Left forelimb (tissue), 1 donor: Measurements from ENCODE around the gene TENT4A.
"Not testable (repeated sequence)": the region's sequence is repeated elsewhere in the genome, so short reads cannot be mapped to it uniquely, and the experiment has no call there.

Experiments used
- DNase-seq: peaks from one replicate; pipeline ENCODE4 v3.0.0-alpha.2; 2018; ENCODE audit warnings: low spot score

The TENT4A gene

DNA sequence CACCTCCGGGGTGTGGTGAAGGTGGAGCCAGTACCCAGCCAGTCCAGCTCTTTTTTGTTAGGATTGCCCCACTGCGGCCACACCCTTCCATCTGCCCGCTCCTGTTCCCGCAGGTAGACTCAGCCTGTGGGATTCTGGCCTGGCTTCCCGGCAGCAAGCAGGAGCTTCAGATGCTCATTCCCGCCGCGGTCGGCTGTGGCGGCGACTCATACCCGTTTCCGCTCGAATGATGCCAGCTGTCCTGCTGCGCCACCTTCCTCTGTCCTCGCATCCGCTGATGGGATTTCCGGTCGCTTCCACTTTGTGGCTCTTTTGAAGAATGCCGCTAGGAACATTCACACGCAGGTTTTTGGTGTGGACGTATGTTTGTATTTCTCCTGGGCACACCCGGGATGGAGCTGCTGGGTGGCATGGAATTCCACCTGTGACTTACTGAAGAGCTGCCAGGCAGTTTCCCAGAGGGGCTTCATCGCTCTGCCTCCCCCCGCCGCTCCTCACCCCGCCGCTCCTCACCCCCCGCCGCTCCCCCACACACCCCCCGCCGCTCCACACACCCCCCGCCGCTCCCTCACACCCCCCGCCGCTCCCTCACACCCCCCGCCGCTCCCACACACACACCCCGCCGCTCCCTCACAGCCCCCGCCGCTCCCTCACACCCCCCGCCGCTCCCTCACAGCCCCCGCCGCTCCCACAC, 60.3 kb downstream of the TENT4A start:
- no peak for DNase-seq

DNA sequence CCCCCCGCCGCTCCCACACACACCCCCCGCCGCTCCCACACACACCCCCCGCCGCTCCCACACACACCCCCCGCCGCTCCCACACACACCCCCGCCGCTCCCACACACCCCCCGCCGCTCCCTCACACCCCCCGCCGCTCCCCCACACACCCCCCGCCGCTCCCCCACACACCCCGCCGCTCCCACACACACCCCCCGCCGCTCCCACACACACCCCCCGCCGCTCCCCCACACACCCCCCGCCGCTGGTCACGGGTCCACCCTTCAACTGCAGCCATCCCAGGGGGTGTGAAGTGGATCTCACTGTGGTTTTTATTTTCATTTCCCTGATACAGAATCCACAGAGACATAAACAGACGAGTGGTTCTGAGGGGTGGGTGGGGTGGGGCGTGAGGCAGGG, 61.0 kb downstream of the TENT4A start:
- not testable (repeated sequence) for DNase-seq

DNA sequence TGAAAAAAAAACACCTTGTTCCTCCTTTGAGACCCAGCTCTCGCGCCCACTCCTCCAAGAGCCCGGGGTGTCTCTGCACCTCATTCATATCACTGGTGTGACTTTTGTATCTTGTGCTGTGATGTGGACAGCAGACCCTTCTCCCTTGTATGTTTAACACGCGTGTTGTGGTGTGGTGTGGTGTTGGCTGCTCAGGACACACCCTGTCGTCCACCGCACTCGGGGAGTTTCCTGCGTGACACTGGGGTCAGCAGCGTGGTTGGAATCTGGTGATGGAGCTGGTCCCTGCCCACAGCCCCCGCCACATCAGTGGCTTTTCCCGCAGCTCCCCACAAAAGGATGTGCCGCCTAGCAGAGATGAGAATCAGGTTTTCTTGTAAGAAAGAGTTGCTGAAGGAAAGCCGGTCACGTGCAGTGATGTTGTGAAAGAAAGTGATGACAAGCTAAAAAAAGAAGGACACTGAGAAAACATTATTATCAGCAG, 61.5 kb downstream of the TENT4A start:
- no peak for DNase-seq

DNA sequence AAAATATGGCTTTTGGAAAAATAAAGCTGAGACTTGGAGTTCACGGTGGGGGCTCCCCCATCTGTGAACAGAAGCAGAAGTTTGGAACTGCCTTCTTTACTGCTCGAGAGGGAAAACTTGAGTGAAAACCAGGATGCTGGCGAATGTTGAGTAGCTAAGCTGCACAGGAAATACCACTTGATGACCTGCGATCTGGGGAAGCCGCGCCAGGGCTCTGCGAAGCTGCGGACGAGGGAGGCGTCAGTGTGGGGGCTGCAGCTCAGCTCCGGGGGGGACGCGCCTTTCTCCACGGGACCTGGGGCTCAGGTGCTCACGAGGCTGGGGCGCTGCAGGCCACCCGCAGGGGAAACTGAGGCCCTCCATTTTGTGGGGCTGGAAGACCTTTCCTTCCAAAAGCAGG, 62.3 kb downstream of the TENT4A start:
- no peak for DNase-seq

DNA sequence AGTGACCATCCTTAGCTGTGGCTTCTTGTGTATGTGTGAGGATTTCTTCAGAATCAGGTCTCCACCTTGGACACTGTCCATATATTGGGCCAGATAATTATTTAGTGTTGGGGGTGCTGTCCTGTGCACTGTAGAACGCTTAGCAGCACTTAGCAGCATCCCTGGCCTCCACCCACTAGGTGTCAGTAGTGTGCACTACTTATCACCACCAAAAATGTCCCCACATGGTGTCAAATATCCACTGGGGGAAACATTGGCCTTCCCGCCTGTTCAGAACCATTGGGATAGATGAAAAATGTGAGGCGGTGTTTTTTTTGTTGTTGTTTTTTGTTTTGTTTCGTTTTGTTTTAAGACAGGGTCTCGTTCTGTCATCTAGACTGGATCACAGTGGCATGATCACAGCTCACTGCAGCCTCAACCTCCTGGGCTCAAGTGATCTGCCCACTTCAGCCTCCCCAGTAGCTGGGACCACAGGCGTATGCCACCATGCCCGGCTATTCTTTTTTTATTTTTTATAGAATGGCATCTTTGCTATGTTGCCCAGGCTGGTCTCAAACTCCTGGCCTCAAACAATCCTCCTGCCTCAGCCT, 67.7 kb downstream of the TENT4A start:
- no peak for DNase-seq

DNA sequence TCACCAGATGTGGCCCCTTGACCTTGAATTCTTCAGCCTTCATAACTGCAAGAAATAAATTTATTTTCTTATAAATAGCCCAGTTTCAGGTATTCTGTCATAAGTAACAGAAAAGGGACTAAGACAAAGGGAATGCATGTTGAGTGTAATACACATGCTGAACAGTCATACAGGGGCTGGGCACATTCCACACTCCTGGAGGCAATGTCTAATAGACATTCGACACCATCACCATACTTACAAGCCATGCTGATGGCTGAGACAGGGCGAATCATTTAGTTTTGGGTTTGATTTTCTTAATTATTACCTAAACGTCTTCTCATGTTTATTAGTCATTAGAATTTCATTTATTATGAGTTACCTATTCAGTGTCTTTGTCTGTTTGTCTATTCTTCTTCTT, 68.5 kb downstream of the TENT4A start:
- no peak for DNase-seq

DNA sequence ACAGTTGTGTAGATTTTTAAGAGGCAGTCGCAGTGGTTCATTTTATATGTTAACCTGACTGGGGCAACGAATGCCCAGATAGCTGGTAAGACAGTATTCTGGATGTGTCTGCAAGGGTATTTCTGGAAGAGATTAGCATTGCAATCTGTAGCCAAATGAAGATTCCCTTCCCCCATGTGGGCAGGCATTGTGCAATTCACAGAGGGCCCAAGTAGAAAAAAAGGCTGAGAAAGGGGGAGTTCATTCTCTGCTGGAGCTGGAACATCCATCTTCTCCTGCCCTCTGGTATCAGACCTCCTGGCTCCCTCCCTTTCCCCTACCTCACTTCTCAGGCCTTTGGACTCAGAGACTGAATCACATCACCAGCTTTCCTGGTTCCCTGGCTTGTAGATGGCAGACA, 70.6 kb downstream of the TENT4A start:
- DNase-seq = no peak

DNA sequence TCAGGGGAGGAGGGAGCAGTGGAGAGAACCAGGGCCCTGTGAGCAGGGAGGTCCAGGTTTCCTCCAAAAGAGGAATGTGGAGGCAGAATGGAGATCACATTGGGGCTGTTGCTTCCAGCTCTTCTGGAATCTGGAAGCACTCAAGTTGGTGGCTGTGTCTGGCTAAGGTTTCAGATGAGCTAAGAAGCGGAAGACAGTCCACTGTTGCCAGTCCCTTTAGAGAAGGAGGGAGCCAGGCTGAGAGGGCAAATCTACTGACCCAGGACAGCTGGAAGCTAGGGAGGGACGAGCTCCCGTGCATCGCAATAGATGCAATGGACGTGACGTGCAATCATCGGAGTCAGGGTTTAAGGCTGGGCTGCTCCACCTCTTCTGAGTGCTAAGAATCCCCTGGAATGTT, 71.2 kb downstream of the TENT4A start:
- no peak for DNase-seq

DNA sequence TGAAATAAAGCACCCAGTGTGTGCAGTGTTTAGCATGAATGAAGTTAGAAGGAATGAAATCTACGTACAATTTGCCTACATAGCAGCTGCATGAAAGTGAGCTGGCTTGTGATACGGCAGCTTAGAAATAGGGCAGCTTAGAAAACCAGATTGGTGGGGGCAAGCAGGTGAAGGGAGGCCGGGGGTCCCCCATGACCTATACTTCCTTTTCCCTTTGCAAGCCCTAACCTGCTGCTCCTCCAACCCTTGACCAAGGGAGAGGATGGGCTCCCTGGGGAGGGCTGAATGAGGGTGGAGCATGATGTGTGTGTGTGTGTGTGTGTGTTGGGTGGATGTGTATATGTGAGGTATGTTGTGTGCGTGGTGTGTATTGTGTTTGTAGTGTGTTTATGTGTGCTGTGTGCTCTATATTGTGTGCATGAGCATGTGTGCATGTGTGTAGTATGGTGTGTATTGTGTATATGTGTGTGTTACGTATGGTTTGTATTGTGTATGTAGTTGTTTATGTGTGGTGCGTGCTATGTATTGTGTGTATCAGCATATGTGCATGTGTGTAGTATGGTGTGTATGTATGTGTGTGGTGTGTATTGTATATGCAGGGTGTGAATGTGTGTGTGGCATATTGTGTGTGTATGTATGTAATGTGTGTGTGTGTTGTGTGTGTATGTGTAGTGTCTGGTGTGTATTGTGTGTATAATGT, 72.1 kb downstream of the TENT4A start:
- DNase-seq = no peak

DNA sequence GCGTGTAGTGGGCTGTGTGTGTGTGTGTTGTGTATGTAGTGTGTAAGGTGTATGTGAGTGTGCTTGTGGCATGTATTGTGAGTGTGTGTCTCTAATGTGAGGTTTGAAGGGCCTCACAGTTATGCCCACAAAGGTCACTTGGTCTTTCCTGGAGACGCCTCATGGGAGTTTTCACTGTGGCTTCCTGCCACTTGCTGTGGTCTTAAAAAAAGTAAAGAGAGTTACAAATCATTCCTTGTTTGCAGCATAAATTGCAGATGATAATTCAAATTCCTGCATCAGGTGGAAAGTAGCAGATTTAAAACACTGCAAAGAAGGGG, 72.6 kb downstream of the TENT4A start:
- DNase-seq = no peak

DNA sequence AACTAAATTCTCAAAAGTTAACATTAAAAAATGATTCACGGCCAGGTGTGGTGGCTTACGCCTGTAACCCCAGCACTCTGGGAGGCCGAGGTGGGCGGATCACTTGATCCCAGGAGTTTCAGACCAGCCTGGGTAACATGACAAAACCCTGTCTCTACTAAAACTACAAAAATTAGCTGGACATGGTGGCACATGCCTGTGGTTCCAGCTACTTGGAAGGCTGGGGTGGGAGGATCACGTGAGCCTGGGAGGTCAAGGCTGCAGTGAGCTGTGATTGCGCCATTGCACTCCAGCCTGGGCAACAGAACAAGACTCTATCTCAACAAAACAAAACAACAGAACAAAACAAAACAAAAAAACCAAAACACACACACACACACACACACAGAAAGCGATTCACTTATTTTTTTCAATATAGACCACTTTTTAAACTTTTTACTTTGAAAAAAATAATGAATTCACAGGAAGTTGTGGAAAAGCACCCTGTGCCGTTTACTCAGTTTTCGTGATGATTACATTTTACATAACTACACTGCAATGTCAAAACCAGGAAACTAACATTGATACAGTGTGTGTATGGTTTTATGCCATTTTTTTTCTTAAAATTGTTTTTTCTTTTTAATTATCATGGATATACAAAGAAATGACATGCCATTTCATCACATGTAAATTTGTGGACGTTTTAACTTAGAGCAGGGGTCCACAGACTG, 73.7 kb downstream of the TENT4A start:
- no peak for DNase-seq

DNA sequence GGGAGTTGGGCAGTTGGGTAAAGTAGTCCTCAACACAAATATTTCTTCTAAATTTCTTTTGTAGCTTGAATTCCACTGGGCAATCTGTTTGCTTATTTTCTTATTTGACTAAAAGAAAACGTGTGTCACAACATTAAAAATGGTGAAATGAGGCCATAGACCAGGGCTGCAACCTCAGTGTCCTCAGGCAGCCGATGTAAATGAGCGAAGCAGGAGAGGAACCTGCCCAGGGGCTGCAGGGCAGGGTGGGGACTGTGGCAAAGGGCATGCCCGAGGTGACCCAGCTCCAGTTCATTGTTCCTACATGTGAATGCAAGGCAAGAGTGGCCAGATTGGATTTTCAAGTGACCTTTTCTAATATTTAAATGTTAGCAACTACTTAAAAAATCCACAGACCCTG, 74.7 kb downstream of the TENT4A start:
- no peak for DNase-seq

DNA sequence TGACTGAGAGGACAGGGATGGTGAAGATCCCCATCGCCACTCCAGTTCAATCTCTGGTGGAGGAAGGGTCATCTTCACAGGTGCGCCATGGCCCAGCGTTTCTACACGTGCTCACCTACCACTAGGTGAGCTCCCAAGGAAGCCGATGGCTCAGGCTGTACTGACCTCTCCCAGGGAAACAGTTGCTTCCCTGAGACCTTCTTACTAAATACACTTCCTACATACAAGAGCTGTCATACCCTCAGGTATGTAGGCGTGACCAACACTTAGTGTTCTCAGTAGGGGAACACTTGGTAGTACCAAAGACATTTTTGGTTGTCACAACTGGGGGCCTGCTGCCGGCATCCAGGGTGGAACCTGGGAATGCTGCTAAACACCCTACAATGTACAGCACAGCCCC, 75.2 kb downstream of the TENT4A start:
- no peak for DNase-seq

DNA sequence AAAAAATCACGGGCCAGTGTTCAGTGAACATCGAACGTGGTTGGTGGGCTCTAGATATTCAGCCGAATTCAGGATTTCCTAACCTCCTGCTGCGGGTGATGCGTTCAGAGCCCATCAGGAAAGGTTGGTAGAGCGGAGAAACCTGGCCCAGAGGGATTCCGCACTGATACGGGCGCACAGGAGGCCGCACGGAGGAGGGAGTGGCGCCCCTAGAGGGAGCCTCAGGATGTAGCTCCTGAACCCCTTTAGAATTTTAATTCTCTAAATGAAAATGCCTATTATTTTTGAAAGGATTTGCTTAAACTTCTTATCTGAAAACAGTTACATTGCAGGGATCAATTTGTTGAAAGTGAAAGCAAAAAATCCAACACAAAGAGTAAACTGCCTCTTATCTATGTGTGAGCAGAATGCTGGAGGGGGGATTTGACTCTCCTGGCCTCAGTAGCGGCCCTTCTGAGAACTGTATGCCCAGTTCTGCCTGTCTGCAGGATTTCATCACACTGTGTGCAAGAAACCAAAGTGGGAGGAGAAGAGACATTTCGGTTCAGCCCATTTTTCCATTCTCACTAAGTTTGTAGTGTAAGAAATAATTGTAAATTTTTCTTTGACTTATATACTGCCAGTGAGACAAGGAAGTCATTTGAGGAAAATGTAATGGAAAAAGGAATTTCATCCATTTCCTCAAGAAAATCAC, 75.9 kb downstream of the TENT4A start:
- DNase-seq = no peak

DNA sequence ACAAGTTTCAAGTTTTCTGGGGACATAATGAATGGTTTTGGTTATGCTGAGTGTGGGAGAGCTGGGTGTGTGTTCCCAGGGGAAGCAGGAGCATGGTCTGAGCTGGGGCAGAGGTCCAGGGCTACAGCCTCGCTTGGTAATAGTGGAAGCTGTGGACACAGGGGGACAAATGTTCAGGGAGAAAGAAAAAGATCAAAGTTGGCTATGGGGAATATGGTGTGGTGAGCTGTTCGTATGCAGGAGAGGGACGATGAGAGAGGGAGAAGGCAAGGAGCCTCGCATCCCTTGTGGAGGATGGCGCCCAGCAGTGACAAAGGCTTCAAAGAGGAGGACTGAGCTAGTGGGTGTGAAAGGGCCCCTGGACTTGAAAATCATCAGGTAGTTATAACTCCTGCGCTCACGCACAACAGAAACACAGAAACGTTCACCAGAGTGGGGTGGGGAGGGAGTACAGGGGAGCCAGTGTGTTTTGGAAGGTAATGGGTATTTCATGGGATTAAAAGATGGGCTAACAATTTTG, 77.2 kb downstream of the TENT4A start:
- DNase-seq = no peak

DNA sequence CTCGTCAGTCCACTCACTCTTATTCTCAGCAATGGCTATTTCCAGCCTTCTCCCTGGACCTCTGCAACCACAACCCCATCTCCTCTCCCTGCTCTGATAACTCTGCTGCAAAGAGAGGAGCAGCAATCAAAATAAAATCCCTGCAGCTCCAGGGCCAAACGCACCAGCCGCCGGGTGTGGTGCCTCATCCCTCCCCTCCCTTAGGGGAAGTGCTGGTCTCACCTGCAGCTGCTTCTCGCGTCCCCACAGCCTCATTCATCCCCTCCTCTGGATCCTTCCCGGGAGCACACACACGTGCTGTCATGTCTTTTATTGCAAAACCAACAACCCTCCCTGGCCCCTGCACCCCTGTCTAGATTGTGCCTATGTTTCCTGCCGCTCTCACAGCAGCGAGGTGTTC, 77.8 kb downstream of the TENT4A start:
- no peak for DNase-seq

DNA sequence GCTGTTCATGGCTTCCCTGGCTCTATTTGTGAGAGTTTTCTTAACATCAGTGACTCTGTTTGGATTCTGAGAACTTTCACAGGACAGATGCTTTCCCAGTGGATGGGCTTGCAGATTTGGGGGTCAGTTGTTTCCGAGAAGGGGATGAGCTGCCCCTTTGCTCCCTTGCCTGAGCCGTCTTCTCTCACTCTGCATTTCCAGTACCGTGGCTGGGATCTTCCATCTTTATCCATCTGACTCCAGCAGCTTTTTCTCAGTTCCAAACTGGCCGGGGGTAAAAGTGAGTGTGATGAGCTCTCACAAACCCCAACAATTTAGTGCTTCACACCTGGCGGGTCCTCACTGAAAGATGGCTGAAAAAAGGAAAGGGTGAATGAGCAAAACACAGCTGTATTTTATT, 79.1 kb downstream of the TENT4A start:
- no peak for DNase-seq

DNA sequence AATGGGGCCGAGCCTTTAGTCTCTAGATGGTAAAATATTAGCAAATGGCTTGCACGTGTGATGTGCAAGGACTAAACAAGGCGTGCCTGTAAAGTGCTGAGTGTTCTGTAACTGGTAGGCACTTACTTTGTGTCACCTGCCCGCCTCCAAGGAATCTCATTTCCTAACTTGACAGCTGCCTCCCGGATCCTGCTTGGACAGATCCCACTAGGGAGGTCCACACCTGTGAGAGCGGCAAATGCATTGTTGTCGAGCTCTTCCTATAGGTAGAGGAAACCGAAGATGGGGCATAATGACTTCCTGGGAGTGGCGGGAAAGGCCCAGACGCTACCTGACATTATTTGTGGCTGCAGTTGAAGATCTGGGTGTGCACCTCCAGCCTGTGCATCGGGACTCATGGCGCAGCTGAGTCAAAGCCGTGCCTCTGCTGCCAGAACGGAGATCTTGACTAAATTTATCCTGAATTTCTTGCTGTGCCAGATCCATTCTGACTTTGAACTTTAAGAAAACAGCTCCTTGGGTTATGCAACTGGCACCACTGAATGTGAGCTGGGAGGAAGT, 79.8 kb downstream of the TENT4A start:
- DNase-seq = no peak

DNA sequence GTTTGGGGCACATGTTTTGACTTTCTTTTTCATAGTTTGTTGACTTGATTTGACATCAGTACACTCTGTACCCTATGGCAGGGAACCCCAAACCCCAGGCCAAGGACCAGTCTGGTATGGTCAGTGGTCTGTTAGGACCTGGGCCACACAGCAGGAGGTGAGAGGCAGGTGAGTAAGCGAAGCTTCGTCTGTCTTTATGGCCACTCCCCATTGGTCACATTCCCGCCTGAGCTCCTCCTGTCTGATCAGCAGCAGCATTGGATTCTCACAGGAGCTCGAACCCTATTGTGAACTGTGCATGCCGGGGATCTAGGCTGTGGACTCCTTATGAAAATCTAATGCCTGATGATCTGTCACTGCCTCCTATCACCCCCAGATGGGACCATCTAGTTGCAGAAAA, 88.0 kb downstream of the TENT4A start:
- no peak for DNase-seq

DNA sequence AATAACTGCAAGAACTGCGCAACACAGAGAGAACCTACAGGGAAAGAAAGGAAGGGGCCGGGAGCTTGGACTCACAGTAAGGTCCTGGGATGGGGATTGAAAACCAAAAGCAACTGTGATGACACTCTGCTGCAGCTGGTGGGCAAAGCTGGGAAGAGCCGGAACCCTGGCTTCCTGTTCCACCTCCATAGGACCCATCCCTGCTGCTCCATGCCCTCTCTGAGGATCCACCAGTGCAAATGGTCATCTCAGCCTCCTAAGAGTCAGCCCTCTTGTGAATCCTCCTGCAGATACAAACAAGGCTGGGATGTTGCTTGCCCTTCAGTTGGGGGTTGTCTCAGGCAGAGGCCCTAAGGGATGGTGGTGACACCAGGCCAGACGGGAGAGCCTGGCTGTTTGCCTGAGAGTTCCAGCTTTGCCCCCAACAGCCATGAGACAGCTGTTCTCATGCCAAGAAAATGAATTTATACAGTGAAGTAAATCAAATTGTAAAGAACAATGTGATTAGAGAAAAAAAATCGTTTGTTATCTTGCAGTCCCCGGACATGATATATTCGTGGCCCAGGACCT, 90.8 kb downstream of the TENT4A start:
- no peak for DNase-seq

DNA sequence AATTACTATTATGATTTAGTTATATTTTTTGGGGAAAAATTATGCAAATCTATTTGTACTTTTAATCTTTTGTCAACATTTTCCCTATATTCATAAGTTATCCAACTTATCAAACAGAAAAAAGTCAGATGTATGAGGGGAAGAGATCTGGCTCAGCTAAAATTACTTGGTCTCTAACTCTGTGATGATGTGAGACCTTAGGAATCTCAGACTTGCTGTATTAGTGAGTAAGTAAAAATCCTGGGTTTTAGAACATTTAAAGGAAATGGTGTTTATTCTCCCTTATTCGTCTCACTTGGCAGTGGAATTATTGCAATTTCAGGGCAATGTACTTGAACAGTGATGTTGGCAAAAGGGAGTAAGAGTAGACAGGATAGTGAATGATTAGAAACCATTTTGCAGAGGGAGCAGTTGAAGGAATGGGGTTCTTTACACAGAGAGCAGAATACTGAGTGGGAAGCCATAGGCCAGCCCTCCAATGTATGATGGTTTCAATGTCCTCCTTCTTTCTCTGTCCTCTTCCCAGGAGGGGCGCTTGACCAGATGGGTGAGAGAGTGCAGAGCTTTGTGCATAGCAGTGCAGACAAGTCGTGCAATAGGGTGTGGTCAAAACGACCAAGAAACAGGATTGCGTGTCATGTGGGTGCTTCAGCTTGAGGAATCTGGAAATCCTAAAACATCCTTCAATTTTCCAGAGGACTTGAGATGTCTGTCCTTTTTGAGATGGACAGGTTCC, 91.7 kb downstream of the TENT4A start:
- no peak for DNase-seq
